ENCODE results near the gene GFOD2.

The GFOD2 gene

GRCh38 chr16:67667817-67668494 lies 51.2 kb downstream of the GFOD2 start:
- Histone ChIP-seq H3K4me2 (peak overlapping the region; percentile 88 to 99 (median 95)), H3K27ac (peak overlapping the region in 10 of 11 experiments; percentile 86 to 96 (median 94); a peak in 21 of 22 replicates), H3K36me3 (peaks cover 0 to 11% (median 5%) of the 10 kb centered on the region in 11 experiments; a peak in 13 of 22 replicates), H3K9ac (peak overlapping the region; percentile 87 to 98 (median 91)), H3K9me3 (replicated peaks in 1 of 11) (no peaks in the 10 kb centered on the region), H3K4me3 (peak overlapping the region; percentile 66 to 82 (median 76)), H3K4me1 (peaks cover 42 to 67% (median 52%) of the 10 kb centered on the region in 10 experiments), H4K20me1 (peaks cover 0 to 11% (median 5%) of the 10 kb centered on the region in 11 experiments; a peak in 7 of 22 replicates), H3K27me3 (no peaks in the 10 kb centered on the region)
- TF ChIP-seq Cebpa-rat (IDR thresholded peaks at IDR 0.05) = no peak

GRCh38 chr16:67667453-67667816 lies 51.7 kb downstream of the GFOD2 start:
- H3K9ac ChIP-seq = peak overlapping the region; percentile 87 to 98 (median 91)
- H3K27ac ChIP-seq = peak overlapping the region; percentile 86 to 98 (median 94)

GRCh38 chr16:67666559-67667452 lies 52.3 kb downstream of the GFOD2 start, which contains the start of the genes C16orf86 and ENKD1:
C16orf86 (plus strand) TSS chr16:67666814; CDS start chr16:67666971, 157 bp downstream.
ENKD1 (minus strand) TSS chr16:67666750; CDS start chr16:67666442, 308 bp downstream.
- peaks cover 0 to 23% (median 8%) of the 10 kb centered on the region in 11 experiments; a peak in 10 of 22 replicates for H4K20me1 ChIP-seq
- H3K4me3 ChIP-seq = peak within 1 kb of the TSS; percentile 66 to 82 (median 76)
- H3K4me1 ChIP-seq = peaks cover 38 to 63% (median 46%) of the 10 kb centered on the region in 10 experiments
- no peaks in the 10 kb centered on the region for H3K27me3 ChIP-seq
- H3K9me3 ChIP-seq (replicated peaks in 1 of 11) = no peaks in the 10 kb centered on the region
- H3K27ac ChIP-seq = peak within 1 kb of the TSS; percentile 86 to 98 (median 94)
- peak within 1 kb of the TSS; percentile 88 to 99 (median 95) for H3K4me2 ChIP-seq
- peak within 1 kb of the TSS; percentile 87 to 98 (median 91) for H3K9ac ChIP-seq
- H3K36me3 ChIP-seq = peaks cover 6 to 22% (median 14%) of the 10 kb centered on the region in 11 experiments; a peak in 13 of 22 replicates
- no peak for TF ChIP-seq Cebpa-rat (IDR thresholded peaks at IDR 0.05)

More at GRCh38 chr16:67667453-67667816, 51.7 kb downstream of the GFOD2 start:
- no peaks in the 10 kb centered on the region for H3K9me3 ChIP-seq (replicated peaks in 1 of 11)
- H3K4me1 ChIP-seq = peaks cover 36 to 62% (median 47%) of the 10 kb centered on the region in 10 experiments
- no peak for TF ChIP-seq Cebpa-rat (IDR thresholded peaks at IDR 0.05)
- peak overlapping the region; percentile 88 to 99 (median 95) for H3K4me2 ChIP-seq
- peaks cover 4 to 16% (median 9%) of the 10 kb centered on the region in 11 experiments; a peak in 13 of 22 replicates for H3K36me3 ChIP-seq
- peak overlapping the region; percentile 66 to 82 (median 76) for H3K4me3 ChIP-seq
- H4K20me1 ChIP-seq = peaks cover 0 to 17% (median 8%) of the 10 kb centered on the region in 11 experiments; a peak in 7 of 22 replicates
- H3K27me3 ChIP-seq = no peaks in the 10 kb centered on the region

- peaks cover 45 to 70% (median 53%) of the 10 kb centered on the region in 10 experiments for H3K4me1 ChIP-seq
- no peaks in the 10 kb centered on the region for H3K9me3 ChIP-seq (replicated peaks in 1 of 11)
- H4K20me1 ChIP-seq = peaks cover 0 to 30% (median 8%) of the 10 kb centered on the region in 11 experiments; a peak in 10 of 22 replicates
- H3K27me3 ChIP-seq = no peaks in the 10 kb centered on the region
- no peak for TF ChIP-seq Cebpa-rat (IDR thresholded peaks at IDR 0.05)
- H3K36me3 ChIP-seq = peaks cover 6 to 23% (median 14%) of the 10 kb centered on the region in 11 experiments; a peak in 13 of 22 replicates
- peak overlapping the region; percentile 66 to 82 (median 76) for H3K4me3 ChIP-seq
- H3K27ac ChIP-seq = peak overlapping the region in 10 of 11 experiments; percentile 86 to 96 (median 94); a peak in 20 of 22 replicates
- H3K4me2 ChIP-seq = peak overlapping the region; percentile 88 to 99 (median 95)
- peak overlapping the region; percentile 87 to 98 (median 91) for H3K9ac ChIP-seq
Measured at GRCh38 chr16:67666032-67666551, 53.0 kb downstream of the GFOD2 start.

GRCh38 chr16:67665598-67665997 lies 53.5 kb downstream of the GFOD2 start:
- H3K27ac ChIP-seq = peak overlapping the region in 9 of 11 experiments; percentile 86 to 96 (median 94); a peak in 13 of 22 replicates
- H3K4me1 ChIP-seq = peaks cover 48 to 73% (median 55%) of the 10 kb centered on the region in 10 experiments
- no peaks in the 10 kb centered on the region for H3K27me3 ChIP-seq
- H4K20me1 ChIP-seq = peaks cover 0 to 32% (median 8%) of the 10 kb centered on the region in 11 experiments; a peak in 10 of 22 replicates
- H3K9ac ChIP-seq = peak overlapping the region; percentile 87 to 98 (median 91); a peak in 21 of 22 replicates
- no peaks in the 10 kb centered on the region for H3K9me3 ChIP-seq (replicated peaks in 1 of 11)
- peak overlapping the region; percentile 66 to 82 (median 76) for H3K4me3 ChIP-seq
- H3K36me3 ChIP-seq = peaks cover 6 to 23% (median 14%) of the 10 kb centered on the region in 11 experiments; a peak in 13 of 22 replicates
- no peak for TF ChIP-seq Cebpa-rat (IDR thresholded peaks at IDR 0.05)
- peak overlapping the region; percentile 88 to 99 (median 95) for H3K4me2 ChIP-seq

DNA sequence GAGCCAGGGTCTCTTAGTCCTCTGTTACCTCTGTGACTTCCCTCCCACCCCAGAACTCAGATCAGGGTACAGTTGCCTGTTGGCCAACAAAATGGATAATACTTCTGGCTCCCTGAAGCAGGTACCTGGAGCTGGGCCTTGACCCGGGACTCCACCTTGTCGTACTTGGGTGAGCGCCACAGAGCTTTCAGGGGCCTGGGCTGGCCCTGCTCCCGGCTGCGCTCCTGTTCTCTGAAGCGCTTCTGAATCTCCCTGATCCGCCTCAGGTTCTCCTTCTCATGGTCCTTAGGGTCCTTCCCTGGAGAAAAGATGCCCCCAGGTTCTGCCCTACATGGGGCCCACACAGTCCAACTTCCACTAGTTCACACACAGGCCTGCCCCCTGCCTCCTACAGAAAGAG lies 54.2 kb downstream of the GFOD2 start:
- H3K4me3 ChIP-seq = no peak overlapping the region
- no peak for TF ChIP-seq Cebpa-rat (IDR thresholded peaks at IDR 0.05)
- no peaks in the 10 kb centered on the region for H3K9me3 ChIP-seq (replicated peaks in 1 of 11)
- peaks cover 6 to 23% (median 14%) of the 10 kb centered on the region in 11 experiments; a peak in 13 of 22 replicates for H3K36me3 ChIP-seq
- peaks cover 48 to 73% (median 55%) of the 10 kb centered on the region in 10 experiments for H3K4me1 ChIP-seq
- H4K20me1 ChIP-seq = peaks cover 0 to 32% (median 8%) of the 10 kb centered on the region in 11 experiments; a peak in 12 of 22 replicates
- H3K4me2 ChIP-seq = peak overlapping the region in 8 of 11 experiments; percentile 13 to 99 (median 92); a peak in 9 of 22 replicates
- H3K27ac ChIP-seq = no peak overlapping the region
- H3K9ac ChIP-seq = peak overlapping the region in 6 of 11 experiments; percentile 2 to 87 (median 25); a peak in 3 of 22 replicates
- no peaks in the 10 kb centered on the region for H3K27me3 ChIP-seq

DNA sequence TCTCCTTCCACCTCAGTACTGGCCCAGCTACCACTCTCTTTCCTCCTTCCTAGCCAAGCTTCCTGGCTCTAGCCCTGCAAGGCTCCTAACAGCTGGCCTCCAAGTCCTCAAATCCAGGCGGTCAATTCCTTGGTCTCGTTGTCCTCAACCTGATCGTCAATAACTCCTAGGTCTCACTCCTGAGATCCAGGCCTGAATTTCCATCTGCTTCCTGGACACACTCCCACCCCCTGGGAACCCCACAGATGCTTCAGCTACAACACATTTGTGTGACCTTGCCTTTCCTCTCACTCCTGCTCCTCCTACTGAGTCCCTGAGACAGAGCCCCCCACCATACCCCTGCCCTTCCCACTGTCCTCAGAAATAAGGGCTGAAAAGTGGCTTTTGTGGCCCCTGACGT lies 54.9 kb downstream of the GFOD2 start:
- Histone ChIP-seq H3K4me2 (peak overlapping the region in 4 of 11 experiments; percentile 1 to 93 (median 26); a peak in 1 of 22 replicates), H3K9ac (peak overlapping the region in 5 of 11 experiments; percentile 2 to 33 (median 22); a peak in 2 of 22 replicates), H3K9me3 (replicated peaks in 1 of 11) (no peaks in the 10 kb centered on the region), H3K36me3 (peaks cover 6 to 23% (median 14%) of the 10 kb centered on the region in 11 experiments; a peak in 13 of 22 replicates), H3K4me1 (peaks cover 49 to 71% (median 56%) of the 10 kb centered on the region in 10 experiments), H4K20me1 (peaks cover 0 to 37% (median 9%) of the 10 kb centered on the region in 11 experiments; a peak in 17 of 22 replicates), H3K4me3 (no peak overlapping the region), H3K27me3 (no peaks in the 10 kb centered on the region), H3K27ac (no peak overlapping the region)
- TF ChIP-seq Cebpa-rat (IDR thresholded peaks at IDR 0.05) = no peak

DNA sequence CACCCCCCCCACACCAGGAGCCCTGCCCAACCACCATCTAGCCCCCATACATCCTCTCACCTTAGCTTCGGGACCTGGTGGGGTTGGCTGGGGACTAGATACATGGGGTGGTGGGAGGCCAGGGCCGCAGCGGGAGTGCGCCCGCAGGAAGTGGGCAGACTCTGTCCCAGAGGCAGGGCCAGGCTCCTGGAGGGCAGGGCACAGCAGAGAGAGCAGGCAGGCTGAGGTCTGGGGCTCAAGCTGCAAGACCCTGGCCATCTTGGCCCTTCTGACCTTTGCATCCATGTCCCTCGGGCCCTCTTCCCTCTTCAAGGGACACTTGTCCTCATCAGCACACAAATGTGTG lies 55.3 kb downstream of the GFOD2 start:
- no peak for TF ChIP-seq Cebpa-rat (IDR thresholded peaks at IDR 0.05)
- Histone ChIP-seq H3K4me3 (no peak overlapping the region), H3K9me3 (replicated peaks in 1 of 11) (no peaks in the 10 kb centered on the region), H3K36me3 (peaks cover 7 to 25% (median 14%) of the 10 kb centered on the region in 11 experiments; a peak in 14 of 22 replicates), H3K27me3 (no peaks in the 10 kb centered on the region), H4K20me1 (peaks cover 0 to 41% (median 13%) of the 10 kb centered on the region in 11 experiments; a peak in 17 of 22 replicates), H3K27ac (no peak overlapping the region), H3K4me2 (peak overlapping the region in 4 of 11 experiments; percentile 1 to 15 (median 2); a peak in 2 of 22 replicates), H3K9ac (0 out of 22 replicates have a peak overlapping the region, but pooled peaks of 1 of the 11 experiments have one; percentile 22), H3K4me1 (peaks cover 49 to 71% (median 56%) of the 10 kb centered on the region in 10 experiments)
